K562 (cell line): ENCODE data around the gene ZNF593OS. TPM values are rescaled to one million over a fixed set of nuclear protein-coding genes. Genes with fewer than 3 reads are reported as not detected.

ENCODE experiments used
- CBX2 ChIP-seq: fragments of 200-600 bp; sonication (generic); IDR thresholded peaks from one replicate; pipeline ENCODE4 v1.6.1; 2012; ENCODE audit warnings: mild to moderate bottlenecking, low read length, inconsistent platforms; ENCODE audit not compliant: insufficient read depth, poor library complexity, severe bottlenecking
- EP400 ChIP-seq: fragments of 450-650 bp; IDR thresholded peaks from 2 replicates; pipeline ENCODE4 v1.6.1; 2017; ENCODE audit warnings: antibody characterized with exemption, mild to moderate bottlenecking, moderate library complexity
- FIP1L1 ChIP-seq: fragments of 200-400 bp; formaldehyde crosslinking; IDR thresholded peaks from 2 replicates; pipeline ENCODE4 v1.6.1; 2018; ENCODE audit warnings: mild to moderate bottlenecking, low read depth, low read length; ENCODE audit not compliant: poor library complexity, severe bottlenecking
- NFE2L1 ChIP-seq: fragments of 450-650 bp; IDR thresholded peaks from 2 replicates; pipeline ENCODE4 v1.6.1; 2016; ENCODE audit warnings: missing genetic modification characterization, low read depth, mild to moderate bottlenecking, missing compliant biosample characterization, moderate library complexity, borderline replicate concordance
- NFIC ChIP-seq: fragments of 450-650 bp; IDR thresholded peaks from 2 replicates; pipeline ENCODE4 v1.6.1; 2017; ENCODE audit warnings: mild to moderate bottlenecking, inconsistent platforms
- NKRF ChIP-seq: fragments of 450-650 bp; IDR thresholded peaks from 2 replicates; pipeline ENCODE4 v1.6.1; 2016; ENCODE audit warnings: borderline replicate concordance
- SUPT5H ChIP-seq: fragments of 450-650 bp; IDR thresholded peaks from 2 replicates; pipeline ENCODE4 v1.6.1; 2016
- TRIM28 ChIP-seq: fragments of 450-650 bp; IDR thresholded peaks from 2 replicates; pipeline ENCODE4 v1.6.1; 2017
- USF2 ChIP-seq: sonication (generic); formaldehyde crosslinking; IDR thresholded peaks from 2 replicates; pipeline ENCODE4 v1.5.0; 2020; ENCODE audit warnings: missing genetic modification reagents
- VEZF1 ChIP-seq: fragments of 200-800 bp; sonication (Bioruptor generic); IDR thresholded peaks from 2 replicates; pipeline ENCODE4 v1.6.1; 2017; ENCODE audit warnings: missing genetic modification characterization, missing compliant biosample characterization
- ZBTB1 ChIP-seq: sonication (generic); formaldehyde crosslinking; IDR thresholded peaks from 2 replicates; pipeline ENCODE4 v1.8.1; 2023; ENCODE audit warnings: missing genetic modification reagents, low read depth, mild to moderate bottlenecking, borderline replicate concordance
- ZNF184 ChIP-seq: sonication (generic); formaldehyde crosslinking; IDR thresholded peaks from 2 replicates; pipeline ENCODE4 v1.5.0; 2020; ENCODE audit warnings: missing genetic modification reagents
- polyA plus RNA-seq, 8 experiments: library from polyadenylated mRNA; depleted of rRNA in 4 of 8; stranded (reverse) in 5 of 8; unstranded in 3 of 8; fragments of >200 nt; fragmentation: Nextera tagmentation in 2 of 8; fragmentation: Illumina TruSeq in 1 of 8; extraction: Ambion mirVana in 2 of 8; extraction: Trizol in 1 of 8; gene quantifications; 2 replicates each; pipeline versions ENCODE4 v1.2.1 to v1.2.3, GENCODE V29; 2011 to 2014; ENCODE audit warnings: inconsistent platforms in 1 of 8, missing spikeins in 1 of 8
- total RNA-seq, 7 experiments: library from RNA; depleted of rRNA in 6 of 7; stranded (reverse); fragments of >200 nt in 6 of 7; fragmentation: Illumina TruSeq in 2 of 7; extraction: Trizol in 2 of 7; gene quantifications; 2 replicates each; pipeline versions ENCODE4 v1.2.1 to v1.2.3, GENCODE V29; 2011 to 2021; ENCODE audit warnings: low replicate concordance in 1 of 7
- TF ChIP-seq, protein P1 (sequence below): sonication (generic); formaldehyde crosslinking; IDR thresholded peaks from 2 replicates; pipeline ENCODE4 v1.8.0; 2022; ENCODE audit warnings: missing genetic modification reagents, mild to moderate bottlenecking, borderline replicate concordance
- TF ChIP-seq, protein P2 (sequence below): fragments of 250-450 bp; sonication (Bioruptor Pico); IDR thresholded peaks from 2 replicates; pipeline ENCODE4 v1.4.0; 2020; ENCODE audit warnings: mild to moderate bottlenecking, moderate library complexity, borderline replicate concordance
- TF ChIP-seq, protein P3 (sequence below): fragments of 450-650 bp; formaldehyde crosslinking; IDR thresholded peaks from 2 replicates; pipeline ENCODE4 v1.4.0; 2022; ENCODE audit warnings: missing genetic modification characterization

ZNF593OS gene
- total and polyA plus RNA-seq, 9 of the 15 experiments (the other 6 are each of a cell fraction or from before 2014, with no cell fraction given), result 0.24 to 0.27 TPM; not detected in 7

- TF ChIP-seq, protein P1, sequence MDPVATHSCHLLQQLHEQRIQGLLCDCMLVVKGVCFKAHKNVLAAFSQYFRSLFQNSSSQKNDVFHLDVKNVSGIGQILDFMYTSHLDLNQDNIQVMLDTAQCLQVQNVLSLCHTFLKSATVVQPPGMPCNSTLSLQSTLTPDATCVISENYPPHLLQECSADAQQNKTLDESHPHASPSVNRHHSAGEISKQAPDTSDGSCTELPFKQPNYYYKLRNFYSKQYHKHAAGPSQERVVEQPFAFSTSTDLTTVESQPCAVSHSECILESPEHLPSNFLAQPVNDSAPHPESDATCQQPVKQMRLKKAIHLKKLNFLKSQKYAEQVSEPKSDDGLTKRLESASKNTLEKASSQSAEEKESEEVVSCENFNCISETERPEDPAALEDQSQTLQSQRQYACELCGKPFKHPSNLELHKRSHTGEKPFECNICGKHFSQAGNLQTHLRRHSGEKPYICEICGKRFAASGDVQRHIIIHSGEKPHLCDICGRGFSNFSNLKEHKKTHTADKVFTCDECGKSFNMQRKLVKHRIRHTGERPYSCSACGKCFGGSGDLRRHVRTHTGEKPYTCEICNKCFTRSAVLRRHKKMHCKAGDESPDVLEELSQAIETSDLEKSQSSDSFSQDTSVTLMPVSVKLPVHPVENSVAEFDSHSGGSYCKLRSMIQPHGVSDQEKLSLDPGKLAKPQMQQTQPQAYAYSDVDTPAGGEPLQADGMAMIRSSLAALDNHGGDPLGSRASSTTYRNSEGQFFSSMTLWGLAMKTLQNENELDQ (CRISPR knock-in tag), result no peak
- TF ChIP-seq SUPT5H (no peak), NFIC (no peak), TRIM28 (no peak; the same call in 1 of the 2 replicates), VEZF1 (peak; percentile 76), ZBTB1 (0 out of 2 replicates have a peak, but pooled peaks have one; percentile 78), NKRF (no peak), ZNF184 (CRISPR knock-in tag) (no peak), CBX2 (no peak), NFE2L1 (tag) (no peak), FIP1L1 (peak; percentile 84), EP400 (no peak), USF2 (CRISPR knock-in tag) (peak; percentile 79)
- TF ChIP-seq, protein P2, sequence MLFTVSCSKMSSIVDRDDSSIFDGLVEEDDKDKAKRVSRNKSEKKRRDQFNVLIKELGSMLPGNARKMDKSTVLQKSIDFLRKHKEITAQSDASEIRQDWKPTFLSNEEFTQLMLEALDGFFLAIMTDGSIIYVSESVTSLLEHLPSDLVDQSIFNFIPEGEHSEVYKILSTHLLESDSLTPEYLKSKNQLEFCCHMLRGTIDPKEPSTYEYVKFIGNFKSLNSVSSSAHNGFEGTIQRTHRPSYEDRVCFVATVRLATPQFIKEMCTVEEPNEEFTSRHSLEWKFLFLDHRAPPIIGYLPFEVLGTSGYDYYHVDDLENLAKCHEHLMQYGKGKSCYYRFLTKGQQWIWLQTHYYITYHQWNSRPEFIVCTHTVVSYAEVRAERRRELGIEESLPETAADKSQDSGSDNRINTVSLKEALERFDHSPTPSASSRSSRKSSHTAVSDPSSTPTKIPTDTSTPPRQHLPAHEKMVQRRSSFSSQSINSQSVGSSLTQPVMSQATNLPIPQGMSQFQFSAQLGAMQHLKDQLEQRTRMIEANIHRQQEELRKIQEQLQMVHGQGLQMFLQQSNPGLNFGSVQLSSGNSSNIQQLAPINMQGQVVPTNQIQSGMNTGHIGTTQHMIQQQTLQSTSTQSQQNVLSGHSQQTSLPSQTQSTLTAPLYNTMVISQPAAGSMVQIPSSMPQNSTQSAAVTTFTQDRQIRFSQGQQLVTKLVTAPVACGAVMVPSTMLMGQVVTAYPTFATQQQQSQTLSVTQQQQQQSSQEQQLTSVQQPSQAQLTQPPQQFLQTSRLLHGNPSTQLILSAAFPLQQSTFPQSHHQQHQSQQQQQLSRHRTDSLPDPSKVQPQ, result no peak
- TF ChIP-seq, protein P3, sequence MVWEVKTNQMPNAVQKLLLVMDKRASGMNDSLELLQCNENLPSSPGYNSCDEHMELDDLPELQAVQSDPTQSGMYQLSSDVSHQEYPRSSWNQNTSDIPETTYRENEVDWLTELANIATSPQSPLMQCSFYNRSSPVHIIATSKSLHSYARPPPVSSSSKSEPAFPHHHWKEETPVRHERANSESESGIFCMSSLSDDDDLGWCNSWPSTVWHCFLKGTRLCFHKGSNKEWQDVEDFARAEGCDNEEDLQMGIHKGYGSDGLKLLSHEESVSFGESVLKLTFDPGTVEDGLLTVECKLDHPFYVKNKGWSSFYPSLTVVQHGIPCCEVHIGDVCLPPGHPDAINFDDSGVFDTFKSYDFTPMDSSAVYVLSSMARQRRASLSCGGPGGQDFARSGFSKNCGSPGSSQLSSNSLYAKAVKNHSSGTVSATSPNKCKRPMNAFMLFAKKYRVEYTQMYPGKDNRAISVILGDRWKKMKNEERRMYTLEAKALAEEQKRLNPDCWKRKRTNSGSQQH, result no peak
Observed at GRCh38 chr1:26164036-26164860, 7.4 kb downstream of the ZNF593OS start (continued).
